Psoas muscle (tissue), 8 donors: ENCODE measurements around the gene RASSF4. TPM values are rescaled to one million over a fixed set of nuclear protein-coding genes. Genes with fewer than 3 reads are reported as not detected.

ENCODE experiments used
- ATAC-seq, 4 donors: fragments of 200-7000 bp; cut with Tn5 transposase; one replicate each; pipeline ENCODE4 v1.9.1; 2020; ENCODE audit warnings: moderate library complexity in 3 of 4, mild to moderate bottlenecking in 2 of 4
- DNase-seq, 2 donors: peaks; one replicate each; pipeline ENCODE4 v3.0.0-alpha.2; 2020
- H3K27ac ChIP-seq: fragments of 200-600 bp; one replicate; pipeline ENCODE4 v1.8.0; 2022
- H3K27me3 ChIP-seq, 3 donors: fragments of 200-600 bp in 1 of 3; one replicate each; pipeline versions ENCODE4 v1.6.1 to v1.8.0; 2013 to 2022; ENCODE audit warnings: low read length in 2 of 3, mild to moderate bottlenecking in 2 of 3, moderate library complexity in 1 of 3; ENCODE audit not compliant: insufficient read depth in 3 of 3
- H3K36me3 ChIP-seq, 2 donors: fragments of 200-600 bp in 1 of 2; one replicate each; pipeline versions ENCODE4 v1.6.1 to v1.8.0; 2013 to 2022; ENCODE audit warnings: low read depth in 1 of 2, mild to moderate bottlenecking in 1 of 2, moderate library complexity in 1 of 2; ENCODE audit not compliant: insufficient read depth in 1 of 2
- H3K4me1 ChIP-seq: fragments of 200-600 bp; one replicate; pipeline ENCODE4 v1.8.0; 2022
- H3K4me3 ChIP-seq: fragments of 200-600 bp; one replicate; pipeline ENCODE4 v1.8.0; 2022; ENCODE audit warnings: mild to moderate bottlenecking
- H3K9me3 ChIP-seq: fragments of 200-600 bp; one replicate; pipeline ENCODE4 v1.8.0; 2022
- CTCF ChIP-seq: fragments of 200-600 bp; IDR thresholded peaks from one replicate; pipeline ENCODE4 v1.8.0; 2022; ENCODE audit warnings: antibody characterized with exemption
- WGBS, 3 donors: extraction: QIAGEN DNeasy Blood & Tissue Kit; methylation state at CpG; one replicate each; pipeline versions ENCODE4 v1.1.6 to v1.1.7; 2013; 5-methylcytosine and 5-hydroxymethylcytosine counted together
- intact Hi-C, 2 donors: fragments of 100-400 bp; cut with DNase I; formaldehyde crosslinking; loops; one replicate each; pipeline versions ENCODE4 v1.11.0 to v1.14.2; 2022
- polyA plus RNA-seq, 3 donors: library from polyadenylated mRNA; stranded (reverse); fragments of 200-250 nt; gene quantifications; one replicate each; pipeline ENCODE4 v1.2.3, GENCODE V29; 2013
- total RNA-seq, 4 donors: library from RNA; stranded (reverse); fragmentation: NEBNext Ultra II Directional in 2 of 4; extraction: Animal tissue kit (Norgen Biotek cat#: 25700) in 2 of 4; gene quantifications; one replicate each; pipeline versions ENCODE4 v1.2.1 to v1.2.4, GENCODE V29; 2021 to 2023
- donor health status: healthy with polysubstance abuse.
- donor health status: DM: no; HTN: no; CAD: no; lungs with moderate emphysema.
- donor health status: Bipolar disorder and iron deficiency.
- donor health status: healthy.
- donor health status: DM: yes; HTN: yes; CAD: no.
- donor health status: DM: no; HTN: no; CAD: no.
- donor health status: DM: no; HTN: no; CAD: no.
- donor health status: DM: yes; HTN: yes; CAD: no.

Gene RASSF4
- total and polyA plus RNA-seq, 7 donors: 11.1 to 44.0 (median 18.9) TPM

- intact Hi-C loops: no loop called here
- 93 to 95% (median 95%) methylated on average over 4 of the region's 4 CpGs for WGBS, 3 donors
- Histone ChIP-seq H3K4me3 (no peak overlapping the region), H3K27ac (peak overlapping the region; percentile 96), H3K4me1 (peaks cover 28% of the 10 kb centered on the region), H3K27me3 (no peaks in the 10 kb centered on the region), H3K36me3 (peaks cover 0 to 24% of the 10 kb centered on the region in 2 donors), H3K9me3 (no peaks in the 10 kb centered on the region)
- no peak for TF ChIP-seq CTCF
- no peak for DNase-seq
- no peak for ATAC-seq
These were observed 2.6 kb upstream of the RASSF4 start for GRCh38 chr10:44956717-44957706.

GRCh38 chr10:44958196-44958897 lies 1.3 kb upstream of the RASSF4 start:
- H3K27ac ChIP-seq: peak overlapping the region; percentile 96
- peak in 3 of 4 donors; percentile 52 to 69 (median 61) for ATAC-seq
- no peaks in the 10 kb centered on the region for H3K27me3 ChIP-seq
- H3K4me1 ChIP-seq: peaks cover 42% of the 10 kb centered on the region
- H3K36me3 ChIP-seq: peaks cover 0 to 24% of the 10 kb centered on the region in 2 donors
- no peak for DNase-seq
- 21 to 40% (median 28%) methylated on average over 5 of the region's 5 CpGs for WGBS, 3 donors
- intact Hi-C loops: no loop called here
- no peaks in the 10 kb centered on the region for H3K9me3 ChIP-seq
- H3K4me3 ChIP-seq: peak overlapping the region; percentile 93
- no peak for TF ChIP-seq CTCF

- Histone ChIP-seq H3K4me1 (peaks cover 47% of the 10 kb centered on the region), H3K27me3 (no peaks in the 10 kb centered on the region), H3K4me3 (peak overlapping the region; percentile 93), H3K27ac (peak overlapping the region; percentile 96), H3K9me3 (no peaks in the 10 kb centered on the region), H3K36me3 (peaks cover 0 to 20% of the 10 kb centered on the region in 2 donors)
- intact Hi-C loops: no loop called here
- 6 to 7% (median 7%) methylated on average over 6 of the region's 6 CpGs for WGBS, 3 donors
- DNase-seq (peak in 1 of 2 donors; percentile 46), ATAC-seq (no peak)
- TF ChIP-seq CTCF: no peak
These were observed 730 bp upstream of the RASSF4 start for GRCh38 chr10:44958898-44959246.

- intact Hi-C loops: no loop called here
- WGBS, 3 donors: 13 to 27% (median 13%) methylated on average over 8 of the region's 8 CpGs
- ATAC-seq: no peak
- peak overlapping the region; percentile 93 for H3K4me3 ChIP-seq
- H3K27ac ChIP-seq: peak overlapping the region; percentile 96
- no peak for TF ChIP-seq CTCF
- H3K36me3 ChIP-seq: peaks cover 0 to 16% of the 10 kb centered on the region in 2 donors
- DNase-seq: no peak
- no peaks in the 10 kb centered on the region for H3K9me3 ChIP-seq
- H3K27me3 ChIP-seq: no peaks in the 10 kb centered on the region
- H3K4me1 ChIP-seq: peaks cover 59% of the 10 kb centered on the region
These were observed 472 bp downstream of the RASSF4 start for GRCh38 chr10:44960088-44960460.
